ENCODE data around the gene PDGFA.

PDGFA gene

GRCh38 chr7:540579-540978, 20.9 kb upstream of the PDGFA start:
- no peak overlapping the region for H3K4me3 ChIP-seq (ENCODE audit: low read depth, low read length)
- in situ Hi-C loops (cut with HindIII; ENCODE audit: low sequenced_read_pairs), result no loop called here
- no peak for TF ChIP-seq CTCF (IDR thresholded peaks at IDR 0.05; ENCODE audit: low read depth, low read length, missing control alignments)
- no peak for DNase-seq (ENCODE audit: low read depth)

- TF ChIP-seq CTCF (IDR thresholded peaks at IDR 0.05; ENCODE audit: low read depth, low read length, missing control alignments), result no peak
- in situ Hi-C loops (cut with HindIII; ENCODE audit: low sequenced_read_pairs), result no loop called here
- no peak overlapping the region for H3K4me3 ChIP-seq (ENCODE audit: low read depth, low read length)
- no peak for DNase-seq (ENCODE audit: low read depth)
Measured at GRCh38 chr7:539731-540411, 20.2 kb upstream of the PDGFA start.

GRCh38 chr7:538764-539685, 19.4 kb upstream of the PDGFA start:
- in situ Hi-C loops (cut with HindIII; ENCODE audit: low sequenced_read_pairs), result no loop called here
- H3K4me3 ChIP-seq (ENCODE audit: low read depth, low read length), result no peak overlapping the region
- TF ChIP-seq CTCF (IDR thresholded peaks at IDR 0.05; ENCODE audit: low read depth, low read length, missing control alignments), result no peak
- DNase-seq (ENCODE audit: low read depth), result no peak

- no peak for DNase-seq (ENCODE audit: low read depth)
- in situ Hi-C loops (cut with HindIII; ENCODE audit: low sequenced_read_pairs), result no loop called here
Measured at GRCh38 chr7:537911-538634, 18.4 kb upstream of the PDGFA start.

GRCh38 chr7:536231-536630, 16.6 kb upstream of the PDGFA start:
- in situ Hi-C loops (cut with HindIII; ENCODE audit: low sequenced_read_pairs), result no loop called here
- DNase-seq (ENCODE audit: low read depth), result no peak
- H3K4me3 ChIP-seq (ENCODE audit: low read depth, low read length), result no peak overlapping the region
- no peak for TF ChIP-seq CTCF (IDR thresholded peaks at IDR 0.05; ENCODE audit: low read depth, low read length, missing control alignments)

More at GRCh38 chr7:537911-538634, 18.4 kb upstream of the PDGFA start:
- H3K4me3 ChIP-seq (ENCODE audit: low read depth, low read length), result no peak overlapping the region
- no peak for TF ChIP-seq CTCF (IDR thresholded peaks at IDR 0.05; ENCODE audit: low read depth, low read length, missing control alignments)

GRCh38 chr7:534959-535358, 15.3 kb upstream of the PDGFA start:
- in situ Hi-C loops (cut with HindIII; ENCODE audit: low sequenced_read_pairs), result no loop called here
- no peak overlapping the region for H3K4me3 ChIP-seq (ENCODE audit: low read depth, low read length)
- no peak for TF ChIP-seq CTCF (IDR thresholded peaks at IDR 0.05; ENCODE audit: low read depth, low read length, missing control alignments)
- no peak for DNase-seq (ENCODE audit: low read depth)
